T-helper 17 cell (primary cell): ENCODE measurements around the gene ACAD10. TPM values are rescaled to one million over a fixed set of nuclear protein-coding genes. Genes with fewer than 3 reads are reported as not detected.
"Not testable (repeated sequence)": the region's sequence is repeated elsewhere in the genome, so short reads cannot be mapped to it uniquely, and the experiment has no call there.

Experiments
- ATAC-seq: fragments of 150-1000 bp; cut with Tn5 transposase; 2 replicates; pipeline ENCODE4 v1.10.0; 2021; ENCODE audit warnings: mild to moderate bottlenecking, moderate library complexity
- DNase-seq, 3 donors: peaks; one replicate each; pipeline versions ENCODE4 v3.0.0 to v3.0.0-alpha.2; 2020 to 2021
- H3K9me3 ChIP-seq: one replicate; pipeline ENCODE4 v1.7.0; 2013; ENCODE audit warnings: low read length, mild to moderate bottlenecking; ENCODE audit not compliant: control insufficient read depth, poor library complexity, severe bottlenecking
- H3K27ac Mint-ChIP-seq: one replicate; pipeline ENCODE4 v1.8.0; 2022; ENCODE audit warnings: mild to moderate bottlenecking, moderate library complexity, mixed read lengths
- H3K27me3 Mint-ChIP-seq: one replicate; pipeline ENCODE4 v1.8.0; 2022; ENCODE audit warnings: mixed read lengths
- H3K36me3 Mint-ChIP-seq: one replicate; pipeline ENCODE4 v1.8.0; 2022; ENCODE audit warnings: low read depth, mixed read lengths
- H3K4me1 Mint-ChIP-seq: one replicate; pipeline ENCODE4 v1.8.0; 2022; ENCODE audit warnings: mild to moderate bottlenecking, mixed read lengths
- H3K4me3 Mint-ChIP-seq: one replicate; pipeline ENCODE4 v1.8.0; 2022; ENCODE audit warnings: mild to moderate bottlenecking, moderate library complexity, mixed read lengths
- total RNA-seq, 4 donors: library from RNA in 2 of 4; stranded (reverse) in 2 of 4; gene quantifications; one replicate each; pipeline ENCODE4 v1.2.3 and lab custom pipeline; 2022 to 2026

ACAD10 gene
- 10 to 100 TPM; 25.1 to 27.9 TPM for total RNA-seq
- total RNA-seq (lab: John Stamatoyannopoulos, UW): 32.3 to 41.6 reads per million in 2 donors

- H3K9me3 ChIP-seq: no peaks in the 10 kb centered on the region
- peak within 1 kb of the TSS; percentile 97 for H3K27ac Mint-ChIP-seq
- peak within 1 kb of the TSS; percentile 97 for H3K4me3 Mint-ChIP-seq
- DNase-seq (peak; percentile 86 to 91 (median 91)), ATAC-seq (peak; percentile 94)
- peaks cover 35% of the 10 kb centered on the region for H3K4me1 Mint-ChIP-seq
- H3K36me3 Mint-ChIP-seq: peaks cover 3% of the 10 kb centered on the region
- H3K27me3 Mint-ChIP-seq: no peaks in the 10 kb centered on the region
These were observed at the start of gene ACAD10, which contains the start of gene BRAP for GRCh38 chr12:111685811-111686573. ACAD10 (plus strand) TSS chr12:111686053; CDS start chr12:111692710, 6,657 bp downstream. BRAP (minus strand) TSS chr12:111685956; CDS start chr12:111685792, 164 bp downstream.

GRCh38 chr12:111636209-111636945 lies 49.5 kb upstream of the ACAD10 start:
- Mint-ChIP-seq H3K36me3 (no peaks in the 10 kb centered on the region), H3K27ac (no peak overlapping the region), H3K4me1 (peaks cover 3% of the 10 kb centered on the region), H3K27me3 (no peaks in the 10 kb centered on the region), H3K4me3 (no peak overlapping the region)
- ATAC-seq: no peak
- DNase-seq: no peak
- H3K9me3 ChIP-seq: no peaks in the 10 kb centered on the region

- Mint-ChIP-seq H3K4me1 (peaks cover 3% of the 10 kb centered on the region), H3K27me3 (no peaks in the 10 kb centered on the region), H3K4me3 (no peak overlapping the region), H3K36me3 (no peaks in the 10 kb centered on the region), H3K27ac (no peak overlapping the region)
- H3K9me3 ChIP-seq: no peaks in the 10 kb centered on the region
- DNase-seq: no peak
- ATAC-seq: no peak
These were observed 47.3 kb upstream of the ACAD10 start for GRCh38 chr12:111638556-111638955.

- H3K4me3 Mint-ChIP-seq: no peak overlapping the region
- no peak overlapping the region for H3K27ac Mint-ChIP-seq
- ATAC-seq (no peak), DNase-seq (no peak)
- H3K36me3 Mint-ChIP-seq: no peaks in the 10 kb centered on the region
- peaks cover 3% of the 10 kb centered on the region for H3K4me1 Mint-ChIP-seq
- H3K9me3 ChIP-seq: no peaks in the 10 kb centered on the region
- H3K27me3 Mint-ChIP-seq: no peaks in the 10 kb centered on the region
These were observed 45.3 kb upstream of the ACAD10 start for GRCh38 chr12:111640506-111640905.

- ATAC-seq: no peak
- no peaks in the 10 kb centered on the region for H3K4me1 Mint-ChIP-seq
- H3K36me3 Mint-ChIP-seq: peaks cover 2% of the 10 kb centered on the region
- H3K9me3 ChIP-seq: no peaks in the 10 kb centered on the region
- no peak overlapping the region for H3K4me3 Mint-ChIP-seq
- no peaks in the 10 kb centered on the region for H3K27me3 Mint-ChIP-seq
- no peak for DNase-seq
- no peak overlapping the region for H3K27ac Mint-ChIP-seq
These were observed 43.0 kb upstream of the ACAD10 start for GRCh38 chr12:111642681-111643426.

GRCh38 chr12:111643427-111643826 lies 42.4 kb upstream of the ACAD10 start:
- ATAC-seq (no peak), DNase-seq (no peak)
- peaks cover 2% of the 10 kb centered on the region for H3K36me3 Mint-ChIP-seq
- no peak overlapping the region for H3K27ac Mint-ChIP-seq
- H3K4me3 Mint-ChIP-seq: no peak overlapping the region
- no peaks in the 10 kb centered on the region for H3K27me3 Mint-ChIP-seq
- H3K4me1 Mint-ChIP-seq: no peaks in the 10 kb centered on the region
- H3K9me3 ChIP-seq: no peaks in the 10 kb centered on the region

GRCh38 chr12:111645433-111645832 lies 40.4 kb upstream of the ACAD10 start:
- H3K36me3 Mint-ChIP-seq: peaks cover 2% of the 10 kb centered on the region
- H3K9me3 ChIP-seq: no peaks in the 10 kb centered on the region
- no peaks in the 10 kb centered on the region for H3K4me1 Mint-ChIP-seq
- no peaks in the 10 kb centered on the region for H3K27me3 Mint-ChIP-seq
- ATAC-seq (no peak), DNase-seq (no peak)
- H3K27ac Mint-ChIP-seq: no peak overlapping the region
- H3K4me3 Mint-ChIP-seq: no peak overlapping the region

- no peaks in the 10 kb centered on the region for H3K9me3 ChIP-seq
- DNase-seq: no peak
- no peak for ATAC-seq
- Mint-ChIP-seq H3K27me3 (no peaks in the 10 kb centered on the region), H3K4me3 (no peak overlapping the region), H3K36me3 (peaks cover 4% of the 10 kb centered on the region), H3K4me1 (no peaks in the 10 kb centered on the region), H3K27ac (no peak overlapping the region)
These were observed 34.9 kb upstream of the ACAD10 start for GRCh38 chr12:111650912-111651311.

GRCh38 chr12:111652530-111652929 lies 33.3 kb upstream of the ACAD10 start:
- not testable (repeated sequence) for H3K4me1 Mint-ChIP-seq, ATAC-seq, H3K4me3 Mint-ChIP-seq, H3K9me3 ChIP-seq, H3K36me3 Mint-ChIP-seq, H3K27me3 Mint-ChIP-seq, DNase-seq, H3K27ac Mint-ChIP-seq

- Mint-ChIP-seq H3K27ac (no peak overlapping the region), H3K36me3 (peaks cover 7% of the 10 kb centered on the region), H3K4me1 (peaks cover 5% of the 10 kb centered on the region), H3K4me3 (no peak overlapping the region), H3K27me3 (no peaks in the 10 kb centered on the region)
- ATAC-seq (no peak), DNase-seq (no peak)
- no peaks in the 10 kb centered on the region for H3K9me3 ChIP-seq
These were observed 32.3 kb upstream of the ACAD10 start for GRCh38 chr12:111653596-111653995.

GRCh38 chr12:111655356-111655755 lies 30.5 kb upstream of the ACAD10 start:
- DNase-seq (no peak), ATAC-seq (no peak)
- H3K9me3 ChIP-seq: no peaks in the 10 kb centered on the region
- H3K36me3 Mint-ChIP-seq: peaks cover 11% of the 10 kb centered on the region
- no peaks in the 10 kb centered on the region for H3K27me3 Mint-ChIP-seq
- peak overlapping the region; percentile 92 for H3K27ac Mint-ChIP-seq
- no peak overlapping the region for H3K4me3 Mint-ChIP-seq
- peaks cover 5% of the 10 kb centered on the region for H3K4me1 Mint-ChIP-seq

- H3K27ac Mint-ChIP-seq: peak overlapping the region; percentile 92
- H3K4me1 Mint-ChIP-seq: peaks cover 5% of the 10 kb centered on the region
These were observed 29.8 kb upstream of the ACAD10 start for GRCh38 chr12:111656016-111656415.

GRCh38 chr12:111664499-111664898 lies 21.4 kb upstream of the ACAD10 start:
- H3K4me3 Mint-ChIP-seq: no peak overlapping the region
- peak overlapping the region; percentile 47 for H3K27ac Mint-ChIP-seq
- ATAC-seq (no peak), DNase-seq (no peak)
- H3K36me3 Mint-ChIP-seq: peaks cover 3% of the 10 kb centered on the region
- H3K9me3 ChIP-seq: no peaks in the 10 kb centered on the region
- H3K4me1 Mint-ChIP-seq: peaks cover 6% of the 10 kb centered on the region
- no peaks in the 10 kb centered on the region for H3K27me3 Mint-ChIP-seq

More at GRCh38 chr12:111656016-111656415, 29.8 kb upstream of the ACAD10 start:
- no peaks in the 10 kb centered on the region for H3K9me3 ChIP-seq
- ATAC-seq (no peak), DNase-seq (no peak)
- no peak overlapping the region for H3K4me3 Mint-ChIP-seq
- peaks cover 11% of the 10 kb centered on the region for H3K36me3 Mint-ChIP-seq
- H3K27me3 Mint-ChIP-seq: no peaks in the 10 kb centered on the region
